Activated T-helper 1 cell treated with anti-CD3 and anti-CD28 coated beads, Interleukin-2, amount 50 U/mL, for 16 hours (primary cell): ENCODE measurements around the gene CCDC86.

Source experiments
- DNase-seq, 2 donors: peaks; one replicate each; pipeline ENCODE4 v3.0.0-alpha.2; 2020; ENCODE audit warnings: low read depth in 1 of 2, low spot score in 1 of 2

Gene CCDC86

GRCh38 chr11:60831143-60831500, 10.8 kb upstream of the CCDC86 start:
- DNase-seq, result peak; percentile 62 to 64

- no peak for DNase-seq
Measured at GRCh38 chr11:60831501-60832079, 10.3 kb upstream of the CCDC86 start.

- no peak for DNase-seq
Measured at GRCh38 chr11:60834742-60835533, 7.0 kb upstream of the CCDC86 start.

- no peak for DNase-seq
Measured at GRCh38 chr11:60835534-60835846, 6.4 kb upstream of the CCDC86 start.

- DNase-seq, result no peak
Measured at GRCh38 chr11:60836866-60837515, 4.9 kb upstream of the CCDC86 start.

GRCh38 chr11:60838132-60838531, 3.8 kb upstream of the CCDC86 start:
- DNase-seq, result no peak

GRCh38 chr11:60840470-60841430, 1.2 kb upstream of the CCDC86 start:
- DNase-seq, result no peak

GRCh38 chr11:60842668-60843600, 1.0 kb downstream of the CCDC86 start:
- peak in 1 of 2 donors; percentile 4 for DNase-seq

- no peak for DNase-seq
Measured at GRCh38 chr11:60844045-60844869, 2.3 kb downstream of the CCDC86 start.

- DNase-seq, result no peak
Measured at GRCh38 chr11:60844870-60845221, 2.9 kb downstream of the CCDC86 start.

GRCh38 chr11:60845338-60845737, 3.4 kb downstream of the CCDC86 start:
- no peak for DNase-seq

- DNase-seq, result no peak
Measured at GRCh38 chr11:60847281-60847680, 5.4 kb downstream of the CCDC86 start.

- no peak for DNase-seq
Measured at GRCh38 chr11:60847896-60848295, 6.0 kb downstream of the CCDC86 start.

GRCh38 chr11:60848714-60849151, 6.8 kb downstream of the CCDC86 start:
- DNase-seq, result no peak

GRCh38 chr11:60849641-60850520, 8.0 kb downstream of the CCDC86 start:
- no peak for DNase-seq

GRCh38 chr11:60851327-60852104, 9.6 kb downstream of the CCDC86 start:
- DNase-seq, result no peak

GRCh38 chr11:60852117-60852981, 10.4 kb downstream of the CCDC86 start:
- no peak for DNase-seq
